COLO668 (cell line): ENCODE measurements around the gene MAML3.

ENCODE experiments used
- DNase-seq: peaks from one replicate; lab custom pipeline; 2025; ENCODE audit not compliant: unreplicated experiment; lab: John Stamatoyannopoulos, UW

The MAML3 gene

DNA sequence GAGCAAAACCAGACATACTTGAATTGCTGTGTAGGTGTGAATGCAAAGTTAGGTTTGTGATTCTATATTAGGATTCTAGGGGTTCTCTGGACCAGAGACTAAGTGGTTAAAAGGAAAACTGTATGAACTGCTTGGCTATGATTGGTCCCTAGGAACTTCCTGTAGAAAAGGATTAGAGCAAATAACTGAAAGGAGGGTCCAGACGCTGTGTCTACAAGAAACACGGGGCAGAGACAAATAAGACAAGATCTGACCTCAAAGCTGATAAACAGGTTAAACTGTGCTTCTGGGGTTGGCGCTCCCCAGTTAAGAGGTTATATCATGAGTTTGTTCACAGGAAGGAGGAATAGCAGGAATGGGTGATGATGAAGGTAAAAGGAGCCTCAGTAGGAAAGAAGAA lies 304.8 kb downstream of the MAML3 start:
- no peak for DNase-seq

DNA sequence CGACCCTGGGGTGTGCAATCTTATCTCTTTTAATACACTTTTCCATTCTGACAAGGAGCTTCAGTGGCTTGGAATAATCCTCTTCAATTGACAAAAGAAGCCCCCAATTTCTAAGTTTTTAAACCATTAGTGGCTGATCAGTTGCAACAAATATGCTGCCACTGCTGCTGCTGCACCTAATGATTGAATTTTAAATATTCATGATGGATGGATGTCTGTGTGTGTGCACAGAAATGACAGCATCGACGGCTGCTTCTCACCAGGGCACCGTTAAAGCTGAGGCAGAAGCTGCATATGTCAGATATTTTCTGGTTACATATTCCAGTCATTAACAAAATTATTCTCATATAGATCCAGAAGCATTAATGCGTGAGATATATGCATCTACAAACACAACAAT lies 306.0 kb downstream of the MAML3 start:
- no peak for DNase-seq

DNA sequence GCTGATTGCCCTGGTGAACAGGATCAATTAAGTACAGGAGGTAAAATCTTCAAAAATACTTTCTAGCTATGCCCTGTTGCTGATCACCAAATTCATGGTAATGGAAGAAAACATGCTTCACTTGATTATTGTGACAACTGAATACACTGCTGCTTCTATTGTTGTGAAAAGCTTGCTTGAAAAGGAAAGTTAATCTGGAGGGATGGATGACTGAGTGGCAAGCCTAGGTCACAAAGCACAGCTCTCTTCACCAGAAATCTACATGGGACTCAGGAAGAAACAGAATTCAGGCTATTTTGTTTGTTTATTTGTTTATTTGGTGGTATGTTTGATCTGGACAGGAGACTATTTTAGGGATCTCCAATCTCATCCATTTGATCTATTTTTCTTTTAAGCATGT lies 306.4 kb downstream of the MAML3 start:
- no peak for DNase-seq

DNA sequence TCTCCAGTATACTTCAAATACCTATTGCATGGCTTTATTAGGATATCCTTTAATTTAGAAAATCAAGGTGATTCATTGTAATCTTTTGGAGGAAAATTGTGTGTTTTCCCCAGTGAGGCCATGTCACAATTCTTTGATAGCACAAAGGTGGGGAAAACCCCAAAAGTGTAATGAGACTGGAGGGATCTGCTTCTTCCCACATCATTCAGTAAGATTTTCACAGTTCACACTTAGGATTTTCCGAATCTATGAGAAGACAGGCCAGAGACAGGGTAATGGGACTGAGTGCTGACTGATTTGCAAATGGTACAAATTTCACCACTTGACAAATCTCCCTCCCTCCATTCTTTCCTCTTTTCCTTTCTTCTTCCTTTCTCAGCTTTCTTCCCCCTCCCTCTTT lies 307.2 kb downstream of the MAML3 start:
- DNase-seq = no peak

DNA sequence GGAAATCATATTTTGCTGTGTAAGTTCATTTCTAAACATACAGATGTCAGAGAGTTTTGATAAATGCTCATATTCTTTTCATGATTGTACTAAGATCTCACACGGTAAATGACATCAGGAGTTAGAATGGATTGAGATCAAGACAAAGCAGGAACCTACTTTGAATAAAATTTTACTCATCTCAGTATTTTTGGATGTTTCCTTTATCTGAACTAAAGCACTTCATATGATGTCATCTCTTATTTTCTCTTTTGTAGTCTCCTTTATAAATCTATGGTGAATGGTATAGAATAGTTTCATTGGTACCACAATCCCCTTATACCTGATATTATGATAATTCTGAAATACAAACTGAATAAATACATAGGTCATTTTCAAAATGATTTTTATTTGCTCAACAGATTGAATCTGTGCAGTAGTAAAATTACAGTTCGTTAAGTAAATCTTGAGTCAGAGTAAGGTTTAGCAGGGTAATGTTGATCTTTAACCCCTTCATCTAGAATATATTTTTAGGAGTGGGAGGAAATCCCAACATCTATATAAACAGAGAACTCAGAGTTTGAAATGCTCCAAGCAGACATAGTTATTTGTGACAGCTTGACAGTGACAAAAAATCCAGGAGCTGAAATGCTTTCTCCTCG lies 308.4 kb downstream of the MAML3 start:
- no peak for DNase-seq

- no peak for DNase-seq
Observed at GRCh38 chr4:139844459-139845036, 309.4 kb downstream of the MAML3 start.

DNA sequence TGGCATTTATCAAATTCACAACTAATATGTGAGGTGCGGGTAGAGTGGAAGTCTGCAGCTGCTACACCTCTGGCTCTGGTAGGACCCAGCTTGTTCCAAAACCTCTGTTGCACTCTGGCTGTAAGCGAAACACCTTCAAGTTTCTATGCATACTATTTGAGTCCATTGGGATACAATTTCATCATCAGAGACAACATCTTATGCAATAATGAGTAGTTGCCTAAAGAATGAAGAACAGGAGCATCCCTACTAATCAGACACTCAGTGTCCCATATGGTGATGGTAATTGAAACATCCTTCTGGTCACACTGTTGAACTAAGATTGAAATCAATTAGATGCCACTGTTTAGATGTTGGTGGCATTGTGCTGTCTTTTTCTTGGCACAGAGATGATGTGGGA lies 309.9 kb downstream of the MAML3 start:
- no peak for DNase-seq

GRCh38 chr4:139843641-139844040 lies 310.3 kb downstream of the MAML3 start:
- no peak for DNase-seq

- DNase-seq = peak; percentile 90
Observed at GRCh38 chr4:139841464-139842195, 312.4 kb downstream of the MAML3 start.

DNA sequence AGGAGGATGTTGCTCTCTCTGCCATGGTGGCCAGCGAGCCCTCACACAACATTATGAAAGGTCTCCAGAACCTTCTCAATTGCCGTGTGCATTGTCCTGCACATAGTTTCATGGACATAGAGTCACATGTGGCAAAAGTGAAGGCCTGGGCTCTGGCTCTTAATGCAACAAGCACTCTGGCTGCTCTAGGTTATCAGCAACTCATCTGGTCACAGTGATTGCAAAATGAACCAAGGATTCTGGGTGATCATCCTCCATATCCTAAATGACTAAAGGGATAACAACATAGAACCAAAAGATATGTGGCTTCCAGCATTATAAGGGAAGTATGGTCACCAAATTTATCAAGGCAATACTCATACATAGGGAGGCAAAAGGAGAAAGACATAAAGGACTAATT lies 313.2 kb downstream of the MAML3 start:
- no peak for DNase-seq

DNA sequence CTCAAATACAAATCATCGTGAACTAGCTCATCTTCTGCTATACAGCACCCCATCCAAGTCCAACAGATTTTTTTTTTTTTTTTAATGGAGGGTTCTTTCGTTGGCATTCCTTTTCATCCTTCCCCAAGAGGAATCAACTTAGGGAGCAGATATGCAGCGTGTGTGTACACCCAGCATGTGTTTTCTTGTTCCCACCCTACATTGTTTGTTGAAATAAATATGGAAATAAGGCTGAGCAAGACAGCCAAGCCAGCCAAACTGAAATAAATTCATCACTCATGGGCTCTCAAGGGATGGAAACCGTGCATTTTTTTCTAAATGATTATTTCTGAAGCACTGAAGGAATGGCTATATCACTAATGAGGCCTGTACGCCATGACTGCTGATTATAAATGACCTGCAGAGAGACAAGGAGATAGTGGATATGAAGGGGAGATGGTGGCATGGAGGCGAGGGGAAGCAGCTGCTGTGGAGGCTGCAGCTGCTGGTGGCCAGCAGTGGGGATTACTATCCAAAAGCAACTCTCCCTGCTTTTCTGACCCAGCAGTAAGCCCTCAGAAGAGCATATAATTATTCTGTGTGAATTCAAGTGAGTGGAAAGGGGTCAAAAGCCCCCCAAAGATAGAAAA lies 314.5 kb downstream of the MAML3 start:
- no peak for DNase-seq

DNA sequence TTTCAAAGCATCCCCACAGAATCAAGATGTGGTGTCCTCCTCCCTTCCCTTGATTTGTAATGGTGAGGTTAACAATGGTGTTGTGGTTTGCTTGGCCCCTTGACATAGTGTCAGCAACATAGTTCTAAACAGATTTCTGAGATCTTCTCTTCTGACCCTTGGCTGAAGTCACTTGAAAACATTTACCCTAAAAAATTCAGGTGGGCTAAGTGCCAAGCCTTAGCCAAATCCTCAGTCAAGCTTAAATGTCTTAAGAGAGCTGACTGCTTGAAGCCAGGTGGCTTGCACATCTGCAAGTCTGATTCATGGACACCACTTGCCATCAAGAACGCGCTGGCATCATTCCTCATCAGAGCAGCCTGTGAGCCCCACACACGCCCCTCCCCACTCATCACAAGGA lies 315.2 kb downstream of the MAML3 start:
- DNase-seq = no peak

- no peak for DNase-seq
Observed at GRCh38 chr4:139834981-139835391, 319.0 kb downstream of the MAML3 start.

DNA sequence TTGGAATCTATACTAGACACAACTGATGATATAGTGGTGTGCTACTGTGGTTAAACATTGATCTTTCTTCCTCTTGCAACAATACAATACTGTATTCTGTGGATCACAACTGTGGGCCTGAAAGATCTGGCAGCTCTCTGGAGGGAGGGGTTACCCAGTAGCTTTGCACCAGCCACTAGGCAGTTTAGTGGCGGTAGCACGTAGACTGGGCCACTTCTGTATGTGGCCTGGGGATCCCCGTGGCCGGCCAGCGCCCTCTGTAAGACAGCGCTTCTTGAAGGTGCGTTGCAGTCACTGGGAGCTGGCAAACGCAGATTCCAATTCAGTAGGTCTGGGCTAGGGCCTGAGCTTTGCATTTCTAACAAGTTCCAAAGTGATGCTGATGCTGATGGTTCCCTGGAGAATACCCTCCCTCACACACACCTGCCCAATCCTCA lies 319.7 kb downstream of the MAML3 start:
- no peak for DNase-seq

DNA sequence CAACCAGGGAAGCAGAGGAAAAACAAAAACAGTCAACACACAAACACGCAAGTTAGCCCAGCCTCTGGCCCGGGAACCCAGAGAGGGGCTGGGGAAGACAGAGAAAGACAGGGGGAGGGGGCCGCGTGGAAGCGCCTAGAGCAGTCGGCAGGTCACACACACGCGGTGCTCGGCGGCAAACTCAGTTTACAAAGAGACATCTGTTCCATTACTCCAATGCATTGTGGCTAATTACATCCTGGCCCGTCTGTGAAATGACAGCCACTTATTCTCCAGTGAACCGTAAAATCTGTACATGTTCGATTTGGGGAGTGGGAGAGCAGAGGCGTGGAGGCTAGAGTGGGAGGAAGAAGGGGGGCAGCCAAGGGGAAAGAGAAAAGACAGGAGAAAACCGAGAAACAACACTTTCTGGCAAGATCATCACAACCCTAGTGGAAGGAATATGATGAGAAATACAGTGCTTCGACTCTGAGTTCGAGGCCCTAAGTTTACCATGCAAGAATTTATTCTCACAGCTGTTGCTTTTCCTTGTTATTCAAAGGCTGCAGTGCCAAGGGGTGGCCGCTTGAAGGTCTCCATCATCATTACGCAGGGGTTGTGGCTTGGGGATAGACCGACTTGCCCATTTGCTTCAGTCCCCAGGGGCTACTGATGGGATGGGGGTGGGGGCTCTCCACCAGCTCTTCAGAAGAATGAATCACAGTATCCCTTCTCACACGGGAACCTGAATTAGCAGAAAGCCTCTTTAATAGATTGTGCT lies 320.7 kb downstream of the MAML3 start:
- peak; percentile 46 for DNase-seq

DNA sequence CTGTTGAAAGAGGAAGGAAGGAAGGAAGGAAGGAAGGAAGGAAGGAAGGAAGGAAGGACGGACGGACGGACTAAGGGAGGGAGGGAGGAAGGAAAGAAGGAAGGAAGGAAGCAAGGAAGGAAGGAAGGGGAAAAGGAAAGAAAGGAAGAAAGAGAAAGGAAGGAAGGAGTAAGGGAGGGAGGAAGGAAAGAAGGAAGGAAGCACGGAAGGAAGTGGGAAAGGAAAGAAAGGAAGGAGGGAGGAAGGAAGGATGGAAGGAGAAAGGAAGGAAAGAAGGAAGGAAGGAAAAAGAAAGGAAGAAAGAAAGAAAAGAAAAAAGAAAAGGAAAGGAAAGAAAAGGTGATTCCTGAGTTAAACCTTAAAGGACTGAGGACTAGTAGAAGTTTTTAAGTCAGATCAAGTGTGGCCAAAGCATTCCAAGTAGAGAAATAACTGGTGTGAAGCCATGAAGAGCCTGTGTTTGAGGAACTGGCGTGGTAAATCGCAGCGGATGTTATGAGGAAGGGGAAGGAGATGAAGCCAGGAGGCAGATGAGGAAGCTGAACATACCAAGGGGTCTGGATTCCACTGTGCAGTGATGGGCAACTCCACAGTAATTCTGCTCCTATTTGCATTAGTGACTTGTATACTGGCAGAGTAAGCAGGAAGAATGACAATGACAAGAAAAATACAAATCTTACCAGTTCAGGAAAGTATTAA lies 324.9 kb downstream of the MAML3 start:
- DNase-seq = no peak

- DNase-seq = no peak
Observed at GRCh38 chr4:139826426-139826825, 327.6 kb downstream of the MAML3 start.

DNA sequence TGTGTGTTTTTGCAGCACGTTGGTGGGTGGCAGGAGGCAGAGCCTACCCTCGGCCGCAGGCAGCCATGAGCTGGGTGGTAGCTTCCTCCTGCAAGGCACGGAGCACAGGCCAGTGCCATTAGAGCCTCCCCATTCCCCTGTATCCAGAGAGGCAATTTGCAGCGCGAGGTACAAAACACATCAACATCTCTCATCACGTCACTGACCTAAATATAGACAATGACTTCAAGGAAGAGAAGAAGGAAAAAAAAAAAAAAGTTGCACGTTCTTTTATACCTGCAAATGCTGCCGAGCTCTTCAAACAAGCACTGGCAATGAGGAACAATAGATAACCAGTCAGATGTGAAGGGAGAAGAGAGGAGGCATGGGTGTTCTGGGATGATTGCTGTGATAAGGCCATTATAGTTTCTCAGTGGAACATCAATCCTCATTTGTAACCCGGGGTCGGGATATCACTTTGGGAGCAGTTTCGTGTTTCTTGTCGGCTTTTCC lies 328.4 kb downstream of the MAML3 start:
- peak; percentile 46 for DNase-seq

DNA sequence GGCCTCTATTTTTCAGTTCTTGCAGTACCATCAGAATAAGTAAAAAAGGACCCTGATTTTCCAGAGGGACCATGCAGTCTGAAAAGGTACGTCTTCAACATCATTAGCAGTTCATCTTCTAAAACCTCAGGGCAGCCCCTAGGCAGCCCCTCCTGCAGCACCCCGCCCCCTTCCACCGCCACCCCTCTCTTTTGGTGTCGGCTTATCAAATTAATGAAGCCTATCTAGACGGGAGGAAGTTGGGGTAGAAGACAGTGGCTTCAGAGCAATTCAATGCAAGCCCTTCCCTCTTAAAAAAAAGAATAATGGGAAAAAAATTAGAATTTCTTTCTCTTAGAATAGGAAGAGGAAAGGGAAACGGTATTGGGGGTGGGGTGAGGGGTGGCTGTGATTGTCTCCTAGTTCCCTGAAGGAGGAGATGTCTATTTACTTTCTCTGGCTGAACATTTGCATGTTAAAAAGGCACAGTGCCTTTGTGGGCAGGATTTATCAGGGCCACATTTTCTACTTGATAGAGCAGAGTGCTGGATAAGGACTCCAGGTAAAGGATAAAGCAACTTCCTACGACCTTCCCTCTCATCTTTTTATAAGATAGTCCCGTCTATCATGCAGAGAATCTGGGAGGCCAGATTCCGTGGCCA lies 329.0 kb downstream of the MAML3 start:
- no peak for DNase-seq

GRCh38 chr4:139823746-139824145 lies 330.2 kb downstream of the MAML3 start:
- no peak for DNase-seq
